ENCODE measurements around the gene KIR2DL1.
"Not testable (repeated sequence)": the region's sequence is repeated elsewhere in the genome, so short reads cannot be mapped to it uniquely, and the experiment has no call there.

GRCh38 chr19:54738306-54738705, 31.3 kb upstream of the KIR2DL1 start, which contains the start of gene KIR2DL3:
- TF ChIP-seq EZH2phosphoT487 (IDR thresholded peaks at IDR 0.05; ENCODE audit: borderline replicate concordance, low read length); CTCF (IDR thresholded peaks at IDR 0.05; ENCODE audit: low read depth, low read length, poor library complexity, severe bottlenecking): not testable (repeated sequence)

Measured in DOHH2 (cell line).